Fibroblast of lung (primary cell): Measurements from ENCODE around the gene MT1HL1. TPM values are rescaled to one million over a fixed set of nuclear protein-coding genes. Genes with fewer than 3 reads are reported as not detected.

Experiments used
- DNase-seq, 2 donors: peaks; one replicate each; pipeline versions ENCODE4 v3.0.0 to v3.0.0-alpha.2; 2010; ENCODE audit warnings: low read depth in 2 of 2
- H2AFZ ChIP-seq: 2 replicates; pipeline ENCODE4 v1.5.1; 2012; ENCODE audit warnings: low read length, control low read depth, inconsistent platforms
- H3K27ac ChIP-seq: 2 replicates; pipeline ENCODE4 v1.5.1; 2011; ENCODE audit warnings: low read length, control low read depth; ENCODE audit not compliant: insufficient read depth
- H3K27me3 ChIP-seq: 2 replicates; pipeline ENCODE4 v1.5.1; 2011; ENCODE audit warnings: mild to moderate bottlenecking, low read length; ENCODE audit not compliant: control insufficient read depth, insufficient read depth
- H3K36me3 ChIP-seq: 2 replicates; pipeline ENCODE4 v1.5.1; 2011; ENCODE audit warnings: low read length; ENCODE audit not compliant: control insufficient read depth, insufficient read depth
- H3K4me1 ChIP-seq: 2 replicates; pipeline ENCODE4 v1.5.1; 2011; ENCODE audit warnings: low read length; ENCODE audit not compliant: control insufficient read depth, insufficient read depth; ENCODE audit errors: extremely low read depth
- H3K4me2 ChIP-seq: 2 replicates; pipeline ENCODE4 v1.5.1; 2011; ENCODE audit warnings: low read length, control low read depth; ENCODE audit not compliant: insufficient read depth; ENCODE audit errors: extremely low read depth
- H3K4me3 ChIP-seq, 4 experiments: fragments of 200-600 bp in 1 of 4; sonication (generic) in 1 of 4; replicated peaks in 1 of 4; 2 replicates each; pipeline ENCODE4 v1.5.1; 2011 to 2016; ENCODE audit warnings: low read length in 4 of 4, low read depth in 3 of 4, mild to moderate bottlenecking in 3 of 4, control low read depth in 2 of 4, inconsistent platforms in 1 of 4, mixed read lengths in 1 of 4; ENCODE audit not compliant: insufficient read depth in 1 of 4; ENCODE audit errors: control extremely low read depth in 1 of 4
- H3K79me2 ChIP-seq: 2 replicates; pipeline ENCODE4 v1.5.1; 2012; ENCODE audit warnings: mild to moderate bottlenecking, low read length, inconsistent platforms; ENCODE audit not compliant: control insufficient read depth, insufficient read depth
- H3K9ac ChIP-seq: 2 replicates; pipeline ENCODE4 v1.5.1; 2011; ENCODE audit warnings: mild to moderate bottlenecking, low read length, control low read depth; ENCODE audit not compliant: insufficient read depth
- H3K9me3 ChIP-seq: 2 replicates; pipeline ENCODE4 v1.5.1; 2012; ENCODE audit warnings: low read depth, low read length; ENCODE audit not compliant: control insufficient read depth, insufficient read depth
- H4K20me1 ChIP-seq: 2 replicates; pipeline ENCODE4 v1.5.1; 2011; ENCODE audit warnings: low read length; ENCODE audit not compliant: control insufficient read depth, insufficient read depth; ENCODE audit errors: extremely low read depth
- CTCF ChIP-seq, 2 donors: IDR thresholded peaks in 1 of 2; conservative IDR thresholded peaks in 1 of 2; 1 replicate in 1 of 2; 2 replicates in 1 of 2; pipeline ENCODE4 v1.5.1; 2011 to 2012; ENCODE audit warnings: low read length in 2 of 2, control low read depth in 1 of 2, inconsistent platforms in 1 of 2, low read depth in 1 of 2, mild to moderate bottlenecking in 1 of 2
- EZH2 ChIP-seq: IDR thresholded peaks from 2 replicates; pipeline ENCODE4 v1.5.1; 2012; ENCODE audit warnings: low read length, control low read depth, mild to moderate bottlenecking; ENCODE audit errors: missing control alignments
- polyA plus RNA-seq, 2 donors: library from polyadenylated mRNA; depleted of rRNA in 1 of 2; stranded (reverse) in 1 of 2; unstranded in 1 of 2; fragments of >200 nt; gene quantifications; 2 replicates each; pipeline ENCODE4 v1.2.1, GENCODE V29; 2011 to 2012; ENCODE audit warnings: missing spikeins in 1 of 2
- total RNA-seq: library from RNA; depleted of rRNA; stranded (reverse); fragments of >200 nt; gene quantifications from 2 replicates; pipeline ENCODE4 v1.2.1, GENCODE V29; 2014

The MT1HL1 gene
- total and polyA plus RNA-seq, 2 donors (not counting 1 experiment from before 2014, with no cell fraction given), result not detected

- Histone ChIP-seq H3K4me2 (no peak overlapping the region), H3K36me3 (no peaks in the 10 kb centered on the region), H3K4me1 (no peaks in the 10 kb centered on the region), H3K27ac (no peak overlapping the region), H2AFZ (no peak overlapping the region), H3K9ac (no peak overlapping the region), H3K4me3 (no peak overlapping the region), H3K27me3 (no peaks in the 10 kb centered on the region), H3K9me3 (no peaks in the 10 kb centered on the region), H3K79me2 (no peaks in the 10 kb centered on the region), H4K20me1 (no peaks in the 10 kb centered on the region)
- DNase-seq, result no peak
- no peak for TF ChIP-seq EZH2
These were observed 3.1 kb upstream of the MT1HL1 start for GRCh38 chr1:237007147-237007881.

GRCh38 chr1:237005674-237006073 lies 1.4 kb upstream of the MT1HL1 start:
- Histone ChIP-seq H3K79me2 (no peaks in the 10 kb centered on the region), H3K4me3 (no peak overlapping the region), H3K27ac (no peak overlapping the region), H2AFZ (no peak overlapping the region), H3K4me2 (no peak overlapping the region), H4K20me1 (no peaks in the 10 kb centered on the region), H3K4me1 (no peaks in the 10 kb centered on the region), H3K36me3 (no peaks in the 10 kb centered on the region), H3K9me3 (no peaks in the 10 kb centered on the region), H3K9ac (no peak overlapping the region), H3K27me3 (no peaks in the 10 kb centered on the region)
- TF ChIP-seq CTCF (conservative IDR thresholded peaks at IDR 0.05 in 1 of 2, IDR thresholded peaks at IDR 0.05 in 1 of 2; ENCODE audit: low read depth in 1 of 2, low read length in 2 of 2) (no peak), EZH2 (no peak)
- DNase-seq, result no peak

GRCh38 chr1:237003516-237003915 lies 725 bp downstream of the MT1HL1 start:
- Histone ChIP-seq H3K9ac (no peak overlapping the region), H3K27ac (no peak overlapping the region), H3K9me3 (no peaks in the 10 kb centered on the region), H3K4me2 (no peak overlapping the region), H3K36me3 (no peaks in the 10 kb centered on the region), H3K79me2 (no peaks in the 10 kb centered on the region), H3K4me1 (no peaks in the 10 kb centered on the region), H4K20me1 (no peaks in the 10 kb centered on the region), H3K27me3 (no peaks in the 10 kb centered on the region), H2AFZ (no peak overlapping the region), H3K4me3 (no peak overlapping the region)
- DNase-seq, result no peak
- no peak for TF ChIP-seq EZH2
- no peak for TF ChIP-seq CTCF (conservative IDR thresholded peaks at IDR 0.05 in 1 of 2, IDR thresholded peaks at IDR 0.05 in 1 of 2; ENCODE audit: low read depth in 1 of 2, low read length in 2 of 2)
